CD4-positive, alpha-beta T cell treated with Interferon alpha-2 for 1 hour (primary cell): ENCODE data around the gene AUNIP.
"Not testable (repeated sequence)": the region's sequence is repeated elsewhere in the genome, so short reads cannot be mapped to it uniquely, and the experiment has no call there.

Experiments used
- DNase-seq, 2 donors: peaks; one replicate each; pipeline ENCODE4 v3.0.0-alpha.2; 2020 to 2022

Gene AUNIP

DNA sequence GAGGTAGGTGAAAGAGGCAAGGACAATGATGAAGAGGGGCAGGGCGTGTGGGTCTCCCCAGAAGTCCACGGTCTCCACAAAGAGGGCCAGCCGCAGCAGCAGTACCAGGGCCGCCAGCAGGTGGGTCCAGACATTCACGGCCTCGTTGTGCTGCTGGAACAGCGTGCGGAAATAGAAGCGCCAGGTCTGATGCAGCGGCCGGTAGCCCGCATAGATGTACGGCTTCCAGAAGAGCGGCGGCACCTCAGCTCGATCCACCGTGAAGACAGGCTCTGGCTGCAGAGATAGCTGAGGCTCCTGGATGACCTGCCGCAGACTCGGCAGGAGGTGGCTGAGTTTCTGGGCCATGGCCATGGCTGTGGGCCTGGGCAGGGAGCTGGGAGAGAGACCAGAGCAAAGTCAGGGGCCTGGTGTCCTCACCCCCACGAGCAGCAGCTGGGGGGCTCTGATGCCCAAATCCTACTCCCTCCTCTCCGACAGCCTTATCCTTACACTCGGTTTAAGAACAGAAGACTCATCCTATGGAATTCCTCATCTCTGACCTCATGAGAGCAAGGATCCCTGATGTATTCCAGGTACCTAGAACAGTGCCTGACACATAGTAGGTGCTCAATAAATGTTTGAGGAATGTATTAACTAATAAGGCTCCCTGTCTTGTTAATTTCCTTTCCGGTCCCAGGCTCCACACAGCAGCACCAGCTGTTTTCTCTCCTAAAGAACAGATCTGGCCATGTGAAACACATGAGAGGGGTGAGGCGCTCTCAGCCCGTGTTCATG lies 4.4 kb upstream of the AUNIP start:
- DNase-seq: no peak

- DNase-seq: no peak
These were observed 3.7 kb upstream of the AUNIP start for GRCh38 chr1:25862785-25863485.

DNA sequence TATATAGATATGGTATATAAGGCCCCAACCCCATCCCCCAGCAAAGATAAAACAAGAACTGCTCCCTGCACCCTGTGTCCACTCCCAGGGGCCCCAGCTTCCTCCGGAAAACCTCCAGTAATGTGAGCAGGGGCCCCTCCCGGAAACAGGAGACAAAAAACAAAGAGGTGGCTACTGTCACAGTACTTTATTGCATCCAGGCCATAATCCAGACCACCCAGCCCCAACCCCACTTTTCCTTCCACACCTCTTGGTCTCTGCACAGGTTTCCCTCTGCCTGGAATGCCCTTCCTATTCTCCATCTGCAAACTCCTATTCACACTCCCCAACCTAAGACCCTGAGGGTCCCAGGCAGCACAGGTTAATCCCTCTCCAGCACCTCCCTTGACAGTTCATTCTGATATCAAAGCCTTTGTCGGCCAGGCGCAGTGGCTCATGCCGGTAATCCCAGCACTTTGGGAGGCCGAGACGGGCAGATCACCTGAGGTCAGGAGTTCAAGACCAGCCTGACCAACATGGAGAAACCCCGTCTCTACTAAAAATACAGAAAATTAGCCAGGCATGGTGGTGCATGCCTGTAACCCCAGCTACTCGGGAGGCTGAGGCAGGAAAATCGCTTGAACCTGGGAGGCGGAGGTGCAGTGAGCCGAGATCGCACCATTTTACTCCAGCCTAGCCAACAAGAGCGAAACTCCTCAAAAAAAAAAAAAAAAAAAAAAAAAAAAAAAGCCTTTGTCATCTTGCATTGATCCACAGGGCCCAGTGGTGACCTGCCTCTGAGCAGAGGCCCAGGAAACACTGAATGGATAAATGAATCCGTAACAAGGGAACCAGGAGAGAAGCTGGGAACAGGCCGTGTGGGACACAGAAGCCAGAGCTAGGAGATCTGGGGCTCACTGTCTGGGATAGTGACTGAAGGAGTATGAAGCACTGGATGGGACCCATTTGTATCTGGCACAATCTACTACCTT lies 2.3 kb upstream of the AUNIP start:
- DNase-seq: no peak

DNA sequence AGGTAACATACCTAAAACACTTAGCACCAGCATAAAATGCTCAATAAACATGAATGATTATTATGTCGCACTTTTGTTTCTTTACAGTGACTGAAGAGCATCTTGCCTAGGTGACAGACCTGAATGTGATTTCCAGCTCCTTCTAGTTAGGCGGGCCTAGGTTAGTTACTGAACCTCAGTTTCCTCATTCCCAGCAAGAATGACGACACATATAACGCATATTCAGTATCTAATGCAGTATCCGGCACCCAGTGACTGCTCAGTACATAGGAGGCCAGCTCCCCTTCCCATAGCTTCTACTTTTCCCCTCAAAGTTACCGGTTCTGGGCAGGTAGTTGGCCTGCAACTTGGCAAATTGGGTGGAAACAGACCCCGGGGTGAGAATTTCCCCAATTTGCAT lies 763 bp downstream of the AUNIP start:
- no peak for DNase-seq

DNA sequence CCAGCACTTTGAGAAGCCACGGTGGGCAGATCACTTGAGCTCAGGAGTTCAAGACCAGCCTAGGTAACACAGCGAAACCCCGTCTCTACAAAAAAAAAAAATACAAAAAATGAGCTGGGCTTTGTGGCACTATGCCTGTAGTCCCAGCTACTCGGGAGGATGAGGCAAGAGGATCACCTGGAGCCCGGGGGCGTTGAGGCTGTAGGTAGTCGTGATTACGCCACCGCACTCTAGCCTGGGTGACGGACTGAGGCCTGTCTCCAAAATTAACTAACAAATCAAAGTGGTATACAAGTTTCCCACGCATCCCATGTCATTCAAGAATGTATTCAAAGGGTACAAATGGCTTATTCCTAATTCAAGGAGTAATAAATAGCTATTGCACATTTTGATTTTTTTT lies 2.4 kb downstream of the AUNIP start:
- no peak for DNase-seq

DNA sequence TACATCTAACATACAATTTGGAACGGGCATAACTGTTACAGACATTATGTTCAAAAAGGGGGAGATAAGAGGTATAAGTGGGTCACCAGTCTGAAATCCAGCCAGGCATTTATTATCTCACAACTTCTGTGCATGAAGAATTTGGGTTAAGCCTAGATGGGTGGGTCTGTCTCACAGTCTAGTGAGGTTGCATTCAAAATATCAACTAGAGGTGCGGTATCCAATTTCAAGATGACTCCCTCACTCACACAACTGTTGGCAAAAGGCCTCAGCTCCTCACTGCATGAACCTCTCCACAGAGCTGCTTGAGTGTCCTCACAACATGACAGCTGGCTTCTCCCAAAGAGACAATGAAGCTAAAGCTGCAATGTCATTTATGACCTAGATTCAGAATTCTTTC lies 4.7 kb downstream of the AUNIP start:
- no peak for DNase-seq

- no peak for DNase-seq
These were observed 10.7 kb downstream of the AUNIP start for GRCh38 chr1:25848531-25848930.

- DNase-seq: no peak
These were observed 11.3 kb downstream of the AUNIP start for GRCh38 chr1:25847929-25848328.

DNA sequence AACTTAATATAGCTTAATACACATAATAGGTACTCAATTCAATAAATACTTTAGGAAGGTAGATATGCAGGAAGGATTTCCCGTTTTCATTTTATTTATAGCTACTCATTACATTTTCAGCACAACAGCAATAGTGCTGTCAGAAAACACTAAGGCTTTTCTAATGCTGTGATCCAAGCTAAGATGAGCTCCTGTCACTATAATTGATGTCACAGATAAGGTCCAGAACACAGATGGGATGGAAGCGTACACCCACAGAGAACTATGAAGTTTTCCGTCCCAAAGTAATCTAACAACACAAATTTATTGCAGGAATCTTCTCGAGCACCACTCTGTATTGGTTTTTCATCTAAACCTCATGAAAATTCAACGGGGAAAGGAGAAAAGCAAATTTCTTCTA lies 13.6 kb downstream of the AUNIP start:
- DNase-seq: no peak

DNA sequence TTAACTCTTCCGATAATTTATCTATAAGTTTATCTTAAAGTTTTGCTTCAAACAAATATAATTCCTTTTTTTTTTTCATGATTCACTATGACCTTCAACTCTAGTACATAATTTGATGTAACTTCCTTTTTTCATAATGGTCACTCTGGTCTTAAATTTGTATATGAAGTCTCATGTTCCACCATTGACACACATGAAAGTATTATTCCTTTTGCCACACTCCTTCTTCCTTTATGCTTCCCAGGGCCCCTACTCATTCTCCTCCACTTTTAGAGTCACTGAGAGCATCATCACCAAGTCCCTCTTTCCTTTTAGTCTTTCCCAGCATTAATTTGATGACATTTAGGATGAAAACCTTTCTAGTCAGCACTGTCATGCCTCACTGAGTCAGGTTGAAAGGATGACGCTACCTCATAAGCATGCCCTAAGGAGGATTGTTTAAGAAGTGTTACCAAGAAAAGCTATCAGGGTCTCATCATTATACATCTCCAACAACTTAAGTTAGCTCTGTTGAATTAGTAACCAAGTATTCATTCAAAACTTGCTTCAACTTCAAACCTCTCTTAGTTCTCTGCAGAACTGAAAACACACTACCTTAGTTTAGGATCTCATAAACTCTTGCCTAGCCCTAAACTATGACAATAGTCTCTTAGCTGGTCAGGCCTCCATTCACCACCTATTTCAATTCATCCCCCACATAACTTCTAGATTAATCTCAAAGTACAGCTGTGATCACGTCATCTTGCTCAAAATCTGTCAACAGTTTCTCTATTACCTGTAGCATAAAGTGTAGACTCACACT lies 14.5 kb downstream of the AUNIP start:
- no peak for DNase-seq

GRCh38 chr1:25843483-25843882 lies 15.8 kb downstream of the AUNIP start:
- DNase-seq: no peak

GRCh38 chr1:25839808-25840207 lies 19.4 kb downstream of the AUNIP start:
- DNase-seq: not testable (repeated sequence)

- no peak for DNase-seq
These were observed 21.9 kb downstream of the AUNIP start for GRCh38 chr1:25837262-25837875.

GRCh38 chr1:25836695-25837094 lies 22.6 kb downstream of the AUNIP start:
- no peak for DNase-seq

DNA sequence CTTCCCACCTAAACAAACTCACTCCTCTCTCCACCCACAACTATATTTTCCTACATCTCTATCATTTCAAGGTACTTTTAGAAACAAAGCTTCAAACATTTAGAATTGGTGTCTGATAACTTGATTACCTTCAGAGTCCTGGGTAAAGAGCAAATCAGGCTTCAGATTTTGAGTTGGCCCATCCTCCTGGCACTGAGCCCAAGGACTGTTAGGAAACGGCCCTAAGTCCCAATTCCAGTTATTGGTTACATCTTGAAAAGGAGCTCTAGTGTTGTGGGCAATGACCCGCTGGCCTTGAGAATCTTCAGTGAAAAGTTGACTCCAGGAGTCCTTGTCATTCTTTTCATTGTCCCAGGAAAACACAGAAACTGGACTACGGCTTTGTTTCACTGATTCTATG lies 24.4 kb downstream of the AUNIP start:
- DNase-seq: no peak

GRCh38 chr1:25833158-25833557 lies 26.1 kb downstream of the AUNIP start:
- no peak for DNase-seq

DNA sequence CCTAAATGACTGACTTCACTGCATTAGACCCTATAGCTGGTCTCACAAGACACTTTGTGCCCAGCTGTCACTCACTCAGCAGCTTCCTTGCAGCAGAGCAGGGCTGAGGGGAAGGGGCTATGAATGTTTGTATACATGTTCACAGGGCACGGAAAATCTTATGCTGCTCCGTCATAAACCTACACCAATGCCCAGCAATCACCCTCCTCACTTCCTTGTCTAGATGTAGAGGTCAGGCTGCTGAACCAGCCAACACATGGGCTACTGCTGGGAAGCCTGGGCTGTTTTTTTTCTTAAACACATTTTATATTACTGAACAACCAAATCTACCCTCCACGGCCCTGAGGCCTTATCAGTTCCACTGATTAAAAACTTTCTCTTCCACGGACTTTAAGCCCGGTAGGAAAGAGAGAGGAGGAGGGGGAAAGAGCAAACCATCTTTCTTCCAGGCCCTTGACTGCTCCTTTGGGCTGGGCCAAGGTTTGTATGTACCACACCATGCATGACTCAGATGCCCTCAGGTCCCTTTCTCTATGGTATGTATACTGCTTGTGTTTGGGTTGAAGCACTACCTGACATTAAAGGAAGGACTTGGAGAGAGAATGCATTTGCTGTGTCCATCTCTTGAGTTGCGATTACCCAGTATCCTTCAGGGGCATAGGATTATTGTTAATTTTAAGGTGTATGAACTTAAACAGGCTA lies 26.8 kb downstream of the AUNIP start:
- no peak for DNase-seq

- DNase-seq: no peak
These were observed 27.6 kb downstream of the AUNIP start for GRCh38 chr1:25831569-25832196.

GRCh38 chr1:25829046-25829445 lies 30.2 kb downstream of the AUNIP start:
- DNase-seq: no peak

- DNase-seq: no peak
These were observed 30.8 kb downstream of the AUNIP start for GRCh38 chr1:25828491-25828890.

- DNase-seq: no peak
These were observed 32.7 kb downstream of the AUNIP start for GRCh38 chr1:25826571-25826970.
